NCI-H526 treated with DMSO at 0.1 percent for 48 hours (cell line): Measurements from ENCODE around the gene JOSD2.
A peak's percentile ranks its signal among the peaks of the same experiment; 100 is the strongest.
"Not testable (repeated sequence)": the region's sequence is repeated elsewhere in the genome, so short reads cannot be mapped to it uniquely, and the experiment has no call there.

Experiments
- DNase-seq: peaks from one replicate; lab custom pipeline; 2025; lab: John Stamatoyannopoulos, UW

JOSD2 gene

GRCh38 chr19:50547385-50548190 is 36.6 kb upstream of the JOSD2 start:
- no peak for DNase-seq

GRCh38 chr19:50546527-50547221 is 35.7 kb upstream of the JOSD2 start:
- no peak for DNase-seq

- no peak for DNase-seq
These were observed 32.0 kb upstream of the JOSD2 start for GRCh38 chr19:50542943-50543342.

GRCh38 chr19:50537769-50538230 is 26.8 kb upstream of the JOSD2 start:
- DNase-seq: peak; percentile 46

GRCh38 chr19:50537306-50537685 is 26.3 kb upstream of the JOSD2 start:
- no peak for DNase-seq

- no peak for DNase-seq
These were observed 25.8 kb upstream of the JOSD2 start for GRCh38 chr19:50536662-50537305.

GRCh38 chr19:50535672-50536187 is 24.7 kb upstream of the JOSD2 start:
- DNase-seq: no peak

- no peak for DNase-seq
These were observed 23.5 kb upstream of the JOSD2 start for GRCh38 chr19:50534478-50534877.

- DNase-seq: no peak
These were observed 22.0 kb upstream of the JOSD2 start for GRCh38 chr19:50532952-50533351.

GRCh38 chr19:50531171-50531612 is 20.2 kb upstream of the JOSD2 start:
- DNase-seq: no peak

- DNase-seq: not testable (repeated sequence)
These were observed 17.1 kb upstream of the JOSD2 start for GRCh38 chr19:50528052-50528451.

GRCh38 chr19:50522881-50523280 is 11.9 kb upstream of the JOSD2 start:
- DNase-seq: no peak

GRCh38 chr19:50520822-50521465 is 10.0 kb upstream of the JOSD2 start:
- DNase-seq: no peak

- DNase-seq: no peak
These were observed 8.1 kb upstream of the JOSD2 start for GRCh38 chr19:50519006-50519575.

GRCh38 chr19:50518091-50519005 is 7.4 kb upstream of the JOSD2 start:
- DNase-seq: no peak

- DNase-seq: no peak
These were observed 6.7 kb upstream of the JOSD2 start for GRCh38 chr19:50517704-50518075.

GRCh38 chr19:50516964-50517703 is 6.1 kb upstream of the JOSD2 start:
- DNase-seq: no peak

GRCh38 chr19:50516456-50516855 is 5.5 kb upstream of the JOSD2 start:
- no peak for DNase-seq

GRCh38 chr19:50515168-50515561 is 4.2 kb upstream of the JOSD2 start:
- DNase-seq: no peak
